Measurements from ENCODE around the gene ESAM.

The ESAM gene

DNA sequence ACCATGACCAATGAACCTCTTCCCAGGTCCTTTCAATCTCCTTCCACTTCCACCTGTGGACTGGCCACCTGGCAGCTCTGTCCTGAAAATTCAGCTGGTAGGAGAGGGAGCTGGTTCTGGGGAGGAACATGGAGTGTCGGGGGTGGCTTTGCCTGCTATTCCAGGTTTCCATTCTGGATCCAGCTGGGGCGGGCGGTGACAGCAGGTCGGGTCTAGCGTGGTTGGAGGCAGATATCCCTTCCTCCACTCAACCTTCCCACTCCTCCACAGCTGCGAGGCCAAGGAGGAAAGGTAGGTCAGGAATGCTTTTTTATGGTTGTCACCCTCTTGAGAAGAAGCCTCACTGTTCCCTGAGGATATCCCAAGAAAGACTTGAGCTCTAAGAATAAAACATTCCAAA is 19.0 kb downstream of the ESAM start:
- TF ChIP-seq POLR2A (IDR thresholded peaks at IDR 0.05; ENCODE audit: extremely low read depth, insufficient read length) = no peak
- TF ChIP-seq, protein P1, sequence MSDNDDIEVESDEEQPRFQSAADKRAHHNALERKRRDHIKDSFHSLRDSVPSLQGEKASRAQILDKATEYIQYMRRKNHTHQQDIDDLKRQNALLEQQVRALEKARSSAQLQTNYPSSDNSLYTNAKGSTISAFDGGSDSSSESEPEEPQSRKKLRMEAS (IDR thresholded peaks at IDR 0.05; ENCODE audit: low read depth, low read length) = no peak
- TF ChIP-seq, protein P2, sequence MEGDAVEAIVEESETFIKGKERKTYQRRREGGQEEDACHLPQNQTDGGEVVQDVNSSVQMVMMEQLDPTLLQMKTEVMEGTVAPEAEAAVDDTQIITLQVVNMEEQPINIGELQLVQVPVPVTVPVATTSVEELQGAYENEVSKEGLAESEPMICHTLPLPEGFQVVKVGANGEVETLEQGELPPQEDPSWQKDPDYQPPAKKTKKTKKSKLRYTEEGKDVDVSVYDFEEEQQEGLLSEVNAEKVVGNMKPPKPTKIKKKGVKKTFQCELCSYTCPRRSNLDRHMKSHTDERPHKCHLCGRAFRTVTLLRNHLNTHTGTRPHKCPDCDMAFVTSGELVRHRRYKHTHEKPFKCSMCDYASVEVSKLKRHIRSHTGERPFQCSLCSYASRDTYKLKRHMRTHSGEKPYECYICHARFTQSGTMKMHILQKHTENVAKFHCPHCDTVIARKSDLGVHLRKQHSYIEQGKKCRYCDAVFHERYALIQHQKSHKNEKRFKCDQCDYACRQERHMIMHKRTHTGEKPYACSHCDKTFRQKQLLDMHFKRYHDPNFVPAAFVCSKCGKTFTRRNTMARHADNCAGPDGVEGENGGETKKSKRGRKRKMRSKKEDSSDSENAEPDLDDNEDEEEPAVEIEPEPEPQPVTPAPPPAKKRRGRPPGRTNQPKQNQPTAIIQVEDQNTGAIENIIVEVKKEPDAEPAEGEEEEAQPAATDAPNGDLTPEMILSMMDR (IDR thresholded peaks at IDR 0.05; ENCODE audit: low read depth, low read length) = no peak
- no peak for TF ChIP-seq MYC (IDR thresholded peaks at IDR 0.05; ENCODE audit: low read depth, low read length)

DNA sequence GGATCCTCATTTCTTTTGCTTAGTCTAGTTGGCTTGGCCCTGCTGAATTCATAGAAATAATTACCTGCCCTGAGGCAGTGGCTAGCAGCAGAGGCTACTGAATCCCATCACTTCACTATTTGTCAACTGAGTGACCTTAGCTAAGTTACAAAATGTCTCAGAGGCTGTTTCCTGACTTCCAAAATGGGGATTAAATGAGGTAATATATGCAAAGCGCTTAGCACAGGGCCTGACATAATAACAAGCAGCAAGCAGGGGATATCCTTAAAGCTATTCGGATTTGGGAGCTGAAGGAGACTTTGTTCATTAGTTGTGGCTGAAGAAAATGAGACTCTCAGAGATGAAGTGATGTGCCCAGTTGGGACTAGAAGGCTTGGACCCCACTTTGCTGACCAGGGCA is 19.5 kb downstream of the ESAM start:
- TF ChIP-seq MYC (IDR thresholded peaks at IDR 0.05; ENCODE audit: low read depth, low read length) (no peak), POLR2A (IDR thresholded peaks at IDR 0.05; ENCODE audit: extremely low read depth, insufficient read length) (no peak)
- TF ChIP-seq, protein P1 (IDR thresholded peaks at IDR 0.05; ENCODE audit: low read depth, low read length) = no peak
- TF ChIP-seq, protein P2 (IDR thresholded peaks at IDR 0.05; ENCODE audit: low read depth, low read length) = no peak
- no peak for DNase-seq (ENCODE audit: low read depth)
- no peak overlapping the region for H3K4me3 ChIP-seq (ENCODE audit: low read depth, low read length)

More for the DNA sequence above, 19.0 kb downstream of the ESAM start:
- DNase-seq (ENCODE audit: low read depth) = no peak
- no peak overlapping the region for H3K4me3 ChIP-seq (ENCODE audit: low read depth, low read length)

DNA sequence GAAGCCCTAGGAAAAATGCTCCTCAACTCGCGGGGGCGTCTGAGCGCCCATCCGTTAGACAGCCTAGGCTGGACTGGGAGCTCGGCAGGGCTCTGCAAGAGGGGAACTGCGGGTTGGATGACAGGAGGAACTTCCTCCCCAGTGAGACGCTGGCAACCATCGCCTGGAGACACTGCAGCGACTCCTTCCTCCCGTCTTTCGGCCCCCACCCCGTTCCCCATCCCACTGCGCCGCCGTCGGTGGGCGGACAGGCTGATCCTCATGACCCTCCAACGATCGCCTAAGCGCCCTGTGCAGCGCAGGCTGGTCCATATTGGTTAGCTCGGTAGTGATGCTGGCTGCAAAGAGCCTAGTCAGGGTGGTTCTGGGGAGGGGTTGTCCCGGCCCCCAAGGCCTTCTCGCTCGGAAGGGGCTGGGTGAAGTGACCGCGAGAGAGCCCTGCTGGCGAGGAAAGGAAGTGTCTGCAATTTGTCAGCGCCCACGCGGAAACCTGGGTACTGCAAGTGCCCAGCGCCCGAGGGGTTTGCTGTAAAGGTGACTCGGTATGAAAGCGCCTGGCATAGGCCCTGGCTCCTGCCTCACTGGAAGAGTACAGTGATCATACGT is 21.7 kb downstream of the ESAM start:
- H3K4me3 ChIP-seq (ENCODE audit: low read depth, low read length) = peak overlapping the region; percentile 42
- TF ChIP-seq POLR2A (IDR thresholded peaks at IDR 0.05; ENCODE audit: extremely low read depth, insufficient read length) (no peak), MYC (IDR thresholded peaks at IDR 0.05; ENCODE audit: low read depth, low read length) (no peak)
- TF ChIP-seq, protein P1 (IDR thresholded peaks at IDR 0.05; ENCODE audit: low read depth, low read length) = no peak
- TF ChIP-seq, protein P2 (IDR thresholded peaks at IDR 0.05; ENCODE audit: low read depth, low read length) = no peak
- DNase-seq (ENCODE audit: low read depth) = peak; percentile 63

DNA sequence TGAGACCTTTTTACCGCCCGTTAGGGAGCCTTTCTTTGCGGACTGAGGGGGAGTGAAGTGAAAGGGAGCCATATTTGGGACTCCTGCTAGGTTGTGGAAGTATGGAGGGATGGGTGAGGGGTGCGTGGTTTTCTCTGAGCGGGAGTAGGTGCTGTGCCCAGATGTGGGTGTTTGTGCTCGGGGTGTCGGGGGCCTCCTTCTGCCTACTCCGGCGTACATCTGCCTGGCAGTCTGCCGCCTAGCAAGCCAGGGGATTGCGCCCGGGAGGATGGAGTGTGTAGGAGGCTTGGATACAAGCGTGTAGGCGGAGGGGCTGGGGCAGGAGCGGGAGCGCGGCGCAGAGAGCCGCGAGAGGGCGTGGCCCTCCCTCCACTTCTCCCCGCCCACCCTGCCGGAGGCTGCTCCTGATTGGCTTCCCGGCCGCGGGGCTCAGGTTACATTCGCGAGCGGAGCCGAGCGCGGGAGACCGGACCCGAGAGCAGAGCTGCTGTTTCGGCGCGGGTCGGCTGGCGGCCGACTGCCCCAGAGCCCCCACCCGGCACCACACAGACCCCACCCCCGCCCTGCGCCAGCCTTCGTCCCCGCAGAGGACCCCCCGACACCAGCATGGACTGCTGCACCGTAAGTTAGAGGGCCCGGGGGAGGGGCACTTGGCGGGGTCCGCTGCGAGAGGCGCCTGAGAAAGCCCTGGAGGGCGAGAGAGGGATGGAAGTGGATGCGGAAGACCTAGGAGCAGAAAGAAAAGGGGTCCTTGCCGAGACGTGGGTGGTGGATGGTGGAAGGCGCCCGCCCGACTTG is 22.4 kb downstream of the ESAM start, which contains the start of gene NRGN:
Gene NRGN (plus strand): TSS at position 464 of the 798 bp plus-strand sequence. CDS start 143 bp downstream, at position 607.
- no peak for TF ChIP-seq POLR2A (IDR thresholded peaks at IDR 0.05; ENCODE audit: extremely low read depth, insufficient read length)
- no peak for TF ChIP-seq MYC (IDR thresholded peaks at IDR 0.05; ENCODE audit: low read depth, low read length)
- TF ChIP-seq, protein P2 (IDR thresholded peaks at IDR 0.05; ENCODE audit: low read depth, low read length) = no peak
- TF ChIP-seq, protein P1 (IDR thresholded peaks at IDR 0.05; ENCODE audit: low read depth, low read length) = no peak
- H3K4me3 ChIP-seq (ENCODE audit: low read depth, low read length) = peak within 1 kb of the TSS; percentile 42
- DNase-seq (ENCODE audit: low read depth) = peak; percentile 89

DNA sequence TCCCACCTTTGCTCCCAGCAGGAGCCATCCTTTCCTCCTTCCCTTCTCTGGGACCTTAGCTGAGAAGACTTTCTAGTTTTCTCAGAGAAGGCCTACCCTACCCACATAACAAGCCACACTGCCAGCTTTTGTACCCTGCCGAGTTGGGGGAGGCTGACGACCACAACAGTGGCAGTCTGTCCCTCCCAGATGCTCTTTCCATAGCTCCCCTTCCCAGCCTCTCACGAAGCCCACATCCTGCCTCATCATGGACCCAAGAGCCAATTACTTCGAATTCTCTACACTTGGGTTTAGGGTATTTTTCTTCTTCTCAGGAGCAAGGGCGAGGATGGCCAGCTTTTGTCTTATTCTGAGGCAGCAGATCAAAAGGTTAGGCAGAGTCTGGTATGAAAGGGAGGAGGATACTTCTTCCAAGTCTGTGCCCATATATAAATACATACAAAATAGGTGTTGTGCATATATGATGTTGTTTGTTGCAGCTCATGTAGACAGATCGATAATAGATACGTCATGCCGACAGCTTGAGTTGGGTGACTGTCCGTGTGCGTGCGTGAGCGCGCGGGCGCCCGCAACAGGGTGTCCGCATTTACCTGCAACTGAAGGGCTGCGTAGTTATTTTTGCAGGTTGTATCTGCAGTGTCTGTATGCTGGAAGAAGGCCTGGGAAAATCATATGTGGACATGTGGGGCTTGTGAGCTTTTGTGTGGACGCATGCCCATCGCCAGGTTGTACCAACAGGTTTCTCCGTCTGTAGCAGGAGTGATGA is 23.2 kb downstream of the ESAM start:
- no peak for DNase-seq (ENCODE audit: low read depth)
- TF ChIP-seq, protein P2 (IDR thresholded peaks at IDR 0.05; ENCODE audit: low read depth, low read length) = no peak
- TF ChIP-seq POLR2A (IDR thresholded peaks at IDR 0.05; ENCODE audit: extremely low read depth, insufficient read length) (no peak), MYC (IDR thresholded peaks at IDR 0.05; ENCODE audit: low read depth, low read length) (no peak)
- TF ChIP-seq, protein P1 (IDR thresholded peaks at IDR 0.05; ENCODE audit: low read depth, low read length) = no peak
- H3K4me3 ChIP-seq (ENCODE audit: low read depth, low read length) = no peak overlapping the region
